Cerebellar nuclear complex (tissue), 1 donor: ENCODE results near the gene NEU2.
"Not testable (repeated sequence)": the region's sequence is repeated elsewhere in the genome, so short reads cannot be mapped to it uniquely, and the experiment has no call there.

Experiments
- DNase-seq, 2 experiments: peaks; one replicate each; lab custom pipeline; 2025; lab: John Stamatoyannopoulos, UW

The NEU2 gene

GRCh38 chr2:233010569-233011267 lies 21.8 kb upstream of the NEU2 start:
- no peak for DNase-seq

- DNase-seq: no peak
These were observed 21.2 kb upstream of the NEU2 start for GRCh38 chr2:233011268-233011650.

- DNase-seq: no peak
These were observed 20.8 kb upstream of the NEU2 start for GRCh38 chr2:233011702-233012131.

- no peak for DNase-seq
These were observed 20.0 kb upstream of the NEU2 start for GRCh38 chr2:233012301-233012971.

GRCh38 chr2:233013027-233013461 lies 19.4 kb upstream of the NEU2 start, which contains the start of gene NGEF:
Gene NGEF, minus strand, starts transcription at chr2:233013256. Its CDS starts 38,366 bp downstream, at chr2:232974890.
- no peak for DNase-seq

- DNase-seq: no peak
These were observed 18.8 kb upstream of the NEU2 start for GRCh38 chr2:233013650-233014049.

GRCh38 chr2:233015019-233015645 lies 17.3 kb upstream of the NEU2 start:
- no peak for DNase-seq

GRCh38 chr2:233017947-233018346 lies 14.5 kb upstream of the NEU2 start:
- no peak for DNase-seq

- not testable (repeated sequence) for DNase-seq
These were observed 12.9 kb upstream of the NEU2 start for GRCh38 chr2:233019610-233020009.

GRCh38 chr2:233020454-233020853 lies 12.0 kb upstream of the NEU2 start:
- DNase-seq: no peak

- DNase-seq: no peak
These were observed 10.7 kb upstream of the NEU2 start for GRCh38 chr2:233021771-233022170.

- DNase-seq: no peak
These were observed 9.9 kb upstream of the NEU2 start for GRCh38 chr2:233022561-233022960.

GRCh38 chr2:233023007-233023760 lies 9.3 kb upstream of the NEU2 start:
- DNase-seq: no peak

GRCh38 chr2:233023761-233024410 lies 8.6 kb upstream of the NEU2 start:
- no peak for DNase-seq

- DNase-seq: no peak
These were observed 6.8 kb upstream of the NEU2 start for GRCh38 chr2:233025706-233026105.

- DNase-seq: no peak
These were observed 6.2 kb upstream of the NEU2 start for GRCh38 chr2:233026198-233026813.

GRCh38 chr2:233029321-233029720 lies 3.2 kb upstream of the NEU2 start:
- DNase-seq: no peak

GRCh38 chr2:233031556-233032500 lies 644 bp upstream of the NEU2 start:
- DNase-seq: no peak

- no peak for DNase-seq
These were observed 1.2 kb downstream of the NEU2 start for GRCh38 chr2:233033672-233034071.
